ENCODE measurements around the gene CCDC14. TPM values are rescaled to one million over a fixed set of nuclear protein-coding genes. Genes with fewer than 3 reads are reported as not detected.
"Not testable (repeated sequence)": the region's sequence is repeated elsewhere in the genome, so short reads cannot be mapped to it uniquely, and the experiment has no call there.

Gene CCDC14
- total and polyA plus RNA-seq, 2 experiments from 2014 or later, result 23.2 to 39.0 TPM

GRCh38 chr3:123997543-123997942 lies 36.5 kb upstream of the CCDC14 start:
- TF ChIP-seq EZH2 (IDR thresholded peaks at IDR 0.05; ENCODE audit: insufficient read depth, poor library complexity, severe bottlenecking) (no peak), EZH2phosphoT487 (IDR thresholded peaks at IDR 0.05; ENCODE audit: insufficient read depth, low read depth) (no peak)
- Histone ChIP-seq H3K36me3 (ENCODE audit: low read depth) (no peaks in the 10 kb centered on the region), H3K27me3 (replicated peaks; ENCODE audit: insufficient read depth) (peaks cover 59% of the 10 kb centered on the region), H3K9me3 (ENCODE audit: low read depth) (no peaks in the 10 kb centered on the region), H3K27ac (no peak overlapping the region), H4K20me1 (ENCODE audit: insufficient read depth) (no peaks in the 10 kb centered on the region), H3K9me2 (ENCODE audit: insufficient read depth) (no peaks in the 10 kb centered on the region), H2AFZ (no peak overlapping the region), H3K79me2 (ENCODE audit: insufficient read depth) (no peaks in the 10 kb centered on the region), H3K9ac (no peak overlapping the region), H3K4me1 (ENCODE audit: insufficient read depth) (no peaks in the 10 kb centered on the region), H3K4me3 (no peak overlapping the region), H3K4me2 (ENCODE audit: unreplicated experiment) (no peak overlapping the region), H3F3A (ENCODE audit: insufficient read depth) (no peaks in the 10 kb centered on the region)
- in situ Hi-C loops (cut with MboI), result no loop called here
- 43 to 56% methylated on average over 2 of the region's 2 CpGs for WGBS, 2 experiments (ENCODE audit: low coverage in 1 of 2, low lambda C conversion rate in 2 of 2, missing lambda C conversion rate in 2 of 2)
- peak; percentile 23 for DNase-seq

GRCh38 chr3:123993818-123994217 lies 32.8 kb upstream of the CCDC14 start:
- in situ Hi-C loops (cut with MboI), result no loop called here
- 41 to 44% methylated on average over 1 of the region's 1 CpG for WGBS, 2 experiments (ENCODE audit: low coverage in 1 of 2, low lambda C conversion rate in 2 of 2, missing lambda C conversion rate in 2 of 2)
- H3K4me1 ChIP-seq (ENCODE audit: insufficient read depth), result no peaks in the 10 kb centered on the region
- TF ChIP-seq EZH2 (IDR thresholded peaks at IDR 0.05; ENCODE audit: insufficient read depth, poor library complexity, severe bottlenecking) (no peak), EZH2phosphoT487 (IDR thresholded peaks at IDR 0.05; ENCODE audit: insufficient read depth, low read depth) (no peak)
- H3K4me3 ChIP-seq, result no peak overlapping the region
- H3K36me3 ChIP-seq (ENCODE audit: low read depth), result no peaks in the 10 kb centered on the region
- no peaks in the 10 kb centered on the region for H3K9me2 ChIP-seq (ENCODE audit: insufficient read depth)
- peaks cover 56% of the 10 kb centered on the region for H3K27me3 ChIP-seq (replicated peaks; ENCODE audit: insufficient read depth)
- no peaks in the 10 kb centered on the region for H3F3A ChIP-seq (ENCODE audit: insufficient read depth)
- no peaks in the 10 kb centered on the region for H3K79me2 ChIP-seq (ENCODE audit: insufficient read depth)
- no peak overlapping the region for H3K9ac ChIP-seq
- H4K20me1 ChIP-seq (ENCODE audit: insufficient read depth), result no peaks in the 10 kb centered on the region
- no peak overlapping the region for H3K27ac ChIP-seq
- H3K4me2 ChIP-seq (ENCODE audit: unreplicated experiment), result no peak overlapping the region
- H3K9me3 ChIP-seq (ENCODE audit: low read depth), result no peaks in the 10 kb centered on the region
- H2AFZ ChIP-seq, result no peak overlapping the region
- DNase-seq, result no peak

DNA sequence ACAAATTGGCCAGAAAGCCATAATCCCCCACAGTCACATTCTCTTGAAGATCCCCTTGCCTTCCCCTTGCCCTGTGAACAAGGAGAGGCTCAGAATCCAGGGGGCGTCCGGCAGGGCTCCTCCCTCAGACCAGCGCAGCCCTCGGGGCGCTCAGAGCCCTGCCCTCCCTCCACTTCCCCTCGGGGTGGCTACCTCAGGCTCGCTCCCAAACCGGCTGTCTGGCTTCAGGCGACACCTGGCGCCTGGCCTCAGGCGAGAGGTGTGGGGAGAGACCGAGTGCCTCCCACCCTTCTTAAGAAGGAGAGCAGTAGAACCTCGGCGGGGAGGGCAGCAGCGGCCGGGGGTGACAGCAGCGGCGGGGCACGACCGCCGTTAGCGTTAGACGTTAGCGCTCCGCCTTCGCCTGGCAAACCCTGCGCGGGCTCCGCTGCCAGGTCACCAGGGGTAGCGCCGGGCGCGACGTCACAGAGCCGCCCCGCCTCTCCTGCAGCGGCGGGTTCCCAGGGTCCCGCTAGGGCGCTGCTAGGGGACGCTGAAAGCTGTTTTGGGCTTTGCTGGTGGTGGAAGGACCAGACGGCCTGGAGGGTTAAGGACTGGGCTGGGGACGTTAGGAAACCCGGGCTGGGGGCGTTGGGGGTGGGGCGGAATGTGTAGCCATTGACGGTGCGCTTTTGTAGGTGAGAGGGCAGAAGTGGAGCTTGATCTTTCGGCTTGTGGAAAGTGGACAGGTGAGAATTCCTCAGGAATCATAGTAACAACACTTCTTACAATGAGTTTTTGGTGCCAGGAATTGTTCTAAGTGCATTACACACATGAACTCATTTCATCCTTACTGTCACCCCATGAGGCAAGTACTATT lies 30.9 kb upstream of the CCDC14 start, which contains the start of gene ROPN1:
Gene ROPN1, minus strand, starts transcription at position 395 of the 859 bp plus-strand sequence. CDS start 11,643 bp downstream, outside the sequence.
- H3K36me3 ChIP-seq (ENCODE audit: low read depth); H3K4me1 ChIP-seq (ENCODE audit: insufficient read depth); H3K4me3 ChIP-seq; H3K27ac ChIP-seq; H2AFZ ChIP-seq; H3K79me2 ChIP-seq (ENCODE audit: insufficient read depth); H4K20me1 ChIP-seq (ENCODE audit: insufficient read depth); H3K9me2 ChIP-seq (ENCODE audit: insufficient read depth); H3K9me3 ChIP-seq (ENCODE audit: low read depth); in situ Hi-C loops (cut with MboI); DNase-seq; H3F3A ChIP-seq (ENCODE audit: insufficient read depth); H3K4me2 ChIP-seq (ENCODE audit: unreplicated experiment); H3K9ac ChIP-seq: not testable (repeated sequence)
- WGBS, 2 experiments (ENCODE audit: low coverage in 1 of 2, low lambda C conversion rate in 2 of 2, missing lambda C conversion rate in 2 of 2), result 0 to 2% methylated on average over 4 to 8 of the region's 49 CpGs
- peaks cover 67% of the 10 kb centered on the region for H3K27me3 ChIP-seq (replicated peaks; ENCODE audit: insufficient read depth)

- H3K27me3 ChIP-seq (replicated peaks; ENCODE audit: insufficient read depth), result peaks cover 58% of the 10 kb centered on the region
- H3K4me2 ChIP-seq (ENCODE audit: unreplicated experiment), result no peak overlapping the region
- in situ Hi-C loops (cut with MboI), result no loop called here
- no peaks in the 10 kb centered on the region for H3K36me3 ChIP-seq (ENCODE audit: low read depth)
- no peak overlapping the region for H3K27ac ChIP-seq
- no peak overlapping the region for H2AFZ ChIP-seq
- H3K9ac ChIP-seq, result no peak overlapping the region
- H3K4me3 ChIP-seq, result no peak overlapping the region
- no peaks in the 10 kb centered on the region for H3K4me1 ChIP-seq (ENCODE audit: insufficient read depth)
- no peak for DNase-seq
- no peaks in the 10 kb centered on the region for H3F3A ChIP-seq (ENCODE audit: insufficient read depth)
- no peaks in the 10 kb centered on the region for H4K20me1 ChIP-seq (ENCODE audit: insufficient read depth)
- no peaks in the 10 kb centered on the region for H3K79me2 ChIP-seq (ENCODE audit: insufficient read depth)
- H3K9me2 ChIP-seq (ENCODE audit: insufficient read depth), result no peaks in the 10 kb centered on the region
- H3K9me3 ChIP-seq (ENCODE audit: low read depth), result no peaks in the 10 kb centered on the region
- 46 to 58% methylated on average over 3 of the region's 3 CpGs for WGBS, 2 experiments (ENCODE audit: low coverage in 1 of 2, low lambda C conversion rate in 2 of 2, missing lambda C conversion rate in 2 of 2)
- TF ChIP-seq EZH2phosphoT487 (IDR thresholded peaks at IDR 0.05; ENCODE audit: insufficient read depth, low read depth), result no peak
- no peak for TF ChIP-seq EZH2 (IDR thresholded peaks at IDR 0.05; ENCODE audit: insufficient read depth, poor library complexity, severe bottlenecking)
Measured at GRCh38 chr3:123986427-123986826, 25.4 kb upstream of the CCDC14 start.

All from GM23248 (cell line).